Measurements from ENCODE around the gene ETV5.

GRCh38 chr3:186094696-186095425 is 14.0 kb downstream of the ETV5 start:
- no peak for TF ChIP-seq MAX (IDR thresholded peaks at IDR 0.05)
- no peak for TF ChIP-seq CTCF (IDR thresholded peaks at IDR 0.05; ENCODE audit: low read depth, low read length, missing input control)
- TF ChIP-seq REST (IDR thresholded peaks at IDR 0.05), result no peak
- TF ChIP-seq JUND (IDR thresholded peaks at IDR 0.05), result no peak
- TF ChIP-seq HNF4A (conservative IDR thresholded peaks at IDR 0.05), result no peak
- TF ChIP-seq RAD21 (IDR thresholded peaks at IDR 0.05), result no peak
- no peak for TF ChIP-seq EGR1 (IDR thresholded peaks at IDR 0.05; ENCODE audit: low read depth in 2 of 2)
- no peak for TF ChIP-seq ATF3 (IDR thresholded peaks at IDR 0.05)
- TF ChIP-seq TAF1 (conservative IDR thresholded peaks at IDR 0.05), result no peak
- no peak for TF ChIP-seq FOXA1 (IDR thresholded peaks at IDR 0.05)
- no peak for TF ChIP-seq GABPA (IDR thresholded peaks at IDR 0.05 in 1 of 2, conservative IDR thresholded peaks at IDR 0.05 in 1 of 2)
- TF ChIP-seq YY1 (IDR thresholded peaks at IDR 0.05), result no peak
